Testis (tissue), 2 donors: Measurements from ENCODE around the gene MS4A15.
A peak's percentile ranks its signal among the peaks of the same experiment; 100 is the strongest.

ENCODE experiments used
- POLR2A ChIP-seq: fragments of 450-650 bp; IDR thresholded peaks from one replicate; pipeline ENCODE4 v1.6.1; 2017; ENCODE audit warnings: antibody characterized with exemption, mild to moderate bottlenecking, moderate library complexity
- TF ChIP-seq, protein P1 (sequence below), 3 experiments: fragments of 450-650 bp in 2 of 3; fragments of 200-600 bp in 1 of 3; sonication (generic) in 1 of 3; IDR thresholded peaks; one replicate each; pipeline ENCODE4 v1.5.1; 2016 to 2019; ENCODE audit warnings: antibody characterized with exemption in 3 of 3, mild to moderate bottlenecking in 2 of 3, moderate library complexity in 1 of 3

DNA sequence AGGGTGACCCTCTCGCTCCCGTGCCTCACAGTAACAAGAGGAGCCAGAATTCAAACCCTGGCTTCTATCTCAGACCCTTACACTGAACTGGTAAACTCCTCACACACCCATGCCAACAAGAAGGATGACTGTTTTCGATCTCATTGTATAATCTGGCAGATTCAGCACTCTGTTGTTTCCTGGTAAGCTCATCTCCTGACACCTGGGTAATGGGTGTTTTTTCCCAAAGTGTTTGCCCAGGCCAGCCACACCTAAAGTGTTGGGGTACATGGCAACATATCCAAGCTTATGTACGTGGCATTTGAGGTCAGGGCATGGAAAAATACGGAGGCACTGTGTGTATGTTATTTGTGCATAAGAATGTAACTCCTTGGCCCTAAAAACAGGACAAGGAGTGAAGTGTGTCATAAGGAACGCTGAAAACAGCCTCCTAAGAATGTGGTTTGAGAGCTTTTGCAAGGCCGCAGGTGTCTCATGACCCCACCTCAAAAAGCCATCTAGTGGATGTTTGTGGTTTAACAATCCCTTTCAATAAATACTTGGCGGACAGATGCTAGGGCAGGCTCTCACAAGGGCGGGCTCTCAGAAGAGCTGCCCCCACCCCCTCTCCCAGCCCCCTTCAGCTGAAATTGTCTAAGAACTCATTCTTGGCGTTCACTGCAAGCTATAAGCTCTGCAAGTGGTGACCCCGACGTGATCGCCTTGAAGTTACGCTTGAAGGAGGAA is at the start of gene MS4A15:
- TF ChIP-seq, protein P1, sequence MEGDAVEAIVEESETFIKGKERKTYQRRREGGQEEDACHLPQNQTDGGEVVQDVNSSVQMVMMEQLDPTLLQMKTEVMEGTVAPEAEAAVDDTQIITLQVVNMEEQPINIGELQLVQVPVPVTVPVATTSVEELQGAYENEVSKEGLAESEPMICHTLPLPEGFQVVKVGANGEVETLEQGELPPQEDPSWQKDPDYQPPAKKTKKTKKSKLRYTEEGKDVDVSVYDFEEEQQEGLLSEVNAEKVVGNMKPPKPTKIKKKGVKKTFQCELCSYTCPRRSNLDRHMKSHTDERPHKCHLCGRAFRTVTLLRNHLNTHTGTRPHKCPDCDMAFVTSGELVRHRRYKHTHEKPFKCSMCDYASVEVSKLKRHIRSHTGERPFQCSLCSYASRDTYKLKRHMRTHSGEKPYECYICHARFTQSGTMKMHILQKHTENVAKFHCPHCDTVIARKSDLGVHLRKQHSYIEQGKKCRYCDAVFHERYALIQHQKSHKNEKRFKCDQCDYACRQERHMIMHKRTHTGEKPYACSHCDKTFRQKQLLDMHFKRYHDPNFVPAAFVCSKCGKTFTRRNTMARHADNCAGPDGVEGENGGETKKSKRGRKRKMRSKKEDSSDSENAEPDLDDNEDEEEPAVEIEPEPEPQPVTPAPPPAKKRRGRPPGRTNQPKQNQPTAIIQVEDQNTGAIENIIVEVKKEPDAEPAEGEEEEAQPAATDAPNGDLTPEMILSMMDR (IDR thresholded peaks at IDR 0.05): peak in 2 of 3 experiments; percentile 15 to 26
- no peak for TF ChIP-seq POLR2A
